GM21390 (cell line): ENCODE results near the gene CBFA2T3.

Experiments
- ATAC-seq: cut with Tn5 transposase; IDR thresholded peaks from one replicate; pipeline ENCODE4 v1.9.1; 2021; ENCODE audit not compliant: unreplicated experiment

The CBFA2T3 gene

GRCh38 chr16:88865310-88865709, 111.7 kb downstream of the CBFA2T3 start:
- ATAC-seq: no peak

GRCh38 chr16:88864521-88864920, 112.5 kb downstream of the CBFA2T3 start:
- no peak for ATAC-seq

- ATAC-seq: no peak
Observed at GRCh38 chr16:88864099-88864498, 112.9 kb downstream of the CBFA2T3 start.

DNA sequence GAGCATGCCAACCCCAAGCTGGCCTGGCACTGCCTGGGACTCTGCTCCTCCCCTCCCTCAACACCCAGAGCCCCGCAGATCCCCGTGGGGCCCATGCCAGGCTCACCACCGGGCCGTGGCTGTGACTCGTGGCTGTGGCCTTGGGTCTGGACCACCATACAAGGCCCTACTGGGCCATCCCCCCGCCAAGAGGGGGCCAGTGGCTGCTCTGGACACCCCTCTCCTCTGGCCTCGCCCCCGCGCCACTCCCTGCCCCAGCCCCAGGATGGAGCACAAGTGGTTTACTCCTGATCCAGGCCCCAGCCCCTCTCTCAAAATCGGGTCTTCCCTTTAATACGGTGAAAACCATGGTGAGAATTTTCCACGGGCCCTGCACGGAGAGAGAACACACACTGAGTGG, 113.6 kb downstream of the CBFA2T3 start:
- no peak for ATAC-seq

DNA sequence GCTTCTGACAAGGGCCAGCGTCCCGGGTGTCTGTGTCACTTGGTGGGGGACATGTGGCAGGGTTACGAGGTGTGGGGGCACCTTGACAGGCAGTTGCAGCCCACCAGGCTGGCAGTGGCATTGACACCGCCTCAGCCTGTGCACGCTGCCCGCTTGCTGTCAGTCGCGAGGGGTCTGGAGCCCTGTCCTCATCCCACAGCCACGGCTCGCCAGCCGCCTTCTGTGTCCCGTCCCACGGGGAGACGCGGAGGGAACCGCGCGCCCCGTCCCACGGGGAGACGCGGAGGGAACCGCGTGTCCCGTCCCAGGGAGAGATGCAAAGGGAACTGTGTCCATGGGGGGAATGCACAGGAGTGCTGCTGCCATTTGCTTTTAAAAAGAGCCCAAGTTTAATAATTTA, 114.0 kb downstream of the CBFA2T3 start:
- ATAC-seq: no peak

- ATAC-seq: no peak
Observed at GRCh38 chr16:88861359-88861758, 115.6 kb downstream of the CBFA2T3 start.

GRCh38 chr16:88859381-88860091, 117.5 kb downstream of the CBFA2T3 start:
- no peak for ATAC-seq

DNA sequence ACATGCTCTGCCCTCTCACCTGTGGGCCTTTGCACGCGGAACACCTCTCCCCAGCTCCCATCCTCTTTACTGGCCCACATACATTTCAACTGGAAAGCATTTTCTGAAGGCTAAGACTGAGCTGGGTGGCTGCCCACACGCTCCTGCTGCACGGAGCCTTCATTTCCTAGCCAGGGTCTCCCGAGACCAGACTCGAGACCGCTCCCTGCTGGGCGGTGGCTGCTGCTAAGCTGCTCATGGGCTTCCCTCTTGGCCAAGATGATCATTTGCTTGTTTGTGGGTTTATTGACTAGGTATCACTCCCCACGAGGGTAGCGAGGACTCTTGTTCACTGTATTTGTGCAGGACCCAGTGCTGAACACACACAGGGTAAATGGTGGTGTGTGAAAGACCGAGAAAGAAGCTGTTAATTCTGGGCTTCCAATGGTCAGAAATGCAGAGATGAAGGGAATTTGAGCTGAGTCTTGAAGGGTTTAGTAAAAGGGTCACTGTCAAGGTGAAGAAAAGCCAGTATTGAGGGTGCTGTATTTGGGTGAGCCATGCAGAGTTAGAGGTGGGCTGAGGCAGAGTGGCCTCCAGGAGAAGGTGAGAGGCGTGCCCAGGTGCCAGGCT, 119.2 kb downstream of the CBFA2T3 start:
- peak; percentile 44 for ATAC-seq

GRCh38 chr16:88856828-88857727, 119.9 kb downstream of the CBFA2T3 start, which contains the start of the genes GALNS and TRAPPC2L:
Gene GALNS, minus strand, starts transcription at chr16:88856947. Its CDS starts 70 bp downstream, at chr16:88856877.
Gene TRAPPC2L, plus strand, starts transcription at chr16:88857127. Its CDS starts 24 bp downstream, at chr16:88857151.
- peak; percentile 59 for ATAC-seq

- no peak for ATAC-seq
Observed at GRCh38 chr16:88856122-88856827, 120.7 kb downstream of the CBFA2T3 start.

- ATAC-seq: no peak
Observed at GRCh38 chr16:88855736-88856121, 121.3 kb downstream of the CBFA2T3 start.

DNA sequence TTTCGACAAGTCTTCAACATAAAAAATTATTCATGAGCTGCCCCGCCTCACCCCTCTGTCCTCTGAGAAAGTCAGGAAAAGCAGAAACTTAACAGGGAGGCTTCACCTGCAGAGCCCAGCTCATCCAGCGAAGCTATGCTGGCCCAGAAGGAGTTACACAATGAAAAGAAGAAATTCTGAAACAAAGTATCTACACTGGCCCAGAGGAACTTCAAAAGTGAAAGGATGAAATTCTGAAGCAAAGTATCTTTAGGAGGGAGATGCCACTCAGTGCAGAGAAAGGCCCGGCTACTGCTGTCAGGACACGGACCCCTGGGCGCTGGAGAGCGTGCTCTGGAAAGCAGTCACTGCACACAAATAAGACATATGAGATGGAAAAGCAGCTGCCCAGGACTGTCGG, 121.8 kb downstream of the CBFA2T3 start:
- no peak for ATAC-seq

GRCh38 chr16:88854306-88855111, 122.5 kb downstream of the CBFA2T3 start:
- no peak for ATAC-seq

- no peak for ATAC-seq
Observed at GRCh38 chr16:88853325-88853941, 123.6 kb downstream of the CBFA2T3 start.

- no peak for ATAC-seq
Observed at GRCh38 chr16:88851616-88852015, 125.4 kb downstream of the CBFA2T3 start.

- ATAC-seq: no peak
Observed at GRCh38 chr16:88850531-88851199, 126.3 kb downstream of the CBFA2T3 start.

DNA sequence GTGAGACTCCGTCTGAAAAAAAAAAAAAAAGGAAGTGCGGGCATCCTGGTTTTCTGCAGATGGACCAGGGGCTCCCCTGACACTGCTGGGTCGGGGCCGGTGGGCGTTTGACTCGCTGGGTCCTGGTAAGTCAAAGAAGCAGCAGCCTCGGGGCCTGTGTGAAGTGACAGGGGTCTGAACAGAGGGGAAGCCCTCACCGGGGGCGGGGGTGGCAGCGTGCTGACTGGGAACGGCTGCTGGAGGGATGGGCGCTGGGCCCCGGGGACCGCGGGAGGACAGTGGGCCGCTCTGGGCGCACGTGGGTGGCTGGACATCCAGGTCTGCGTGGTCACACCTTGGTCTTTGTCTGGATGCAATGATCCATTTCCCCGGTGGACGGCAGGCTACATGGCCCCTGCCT, 128.4 kb downstream of the CBFA2T3 start:
- no peak for ATAC-seq

- ATAC-seq: no peak
Observed at GRCh38 chr16:88847654-88848053, 129.4 kb downstream of the CBFA2T3 start.

DNA sequence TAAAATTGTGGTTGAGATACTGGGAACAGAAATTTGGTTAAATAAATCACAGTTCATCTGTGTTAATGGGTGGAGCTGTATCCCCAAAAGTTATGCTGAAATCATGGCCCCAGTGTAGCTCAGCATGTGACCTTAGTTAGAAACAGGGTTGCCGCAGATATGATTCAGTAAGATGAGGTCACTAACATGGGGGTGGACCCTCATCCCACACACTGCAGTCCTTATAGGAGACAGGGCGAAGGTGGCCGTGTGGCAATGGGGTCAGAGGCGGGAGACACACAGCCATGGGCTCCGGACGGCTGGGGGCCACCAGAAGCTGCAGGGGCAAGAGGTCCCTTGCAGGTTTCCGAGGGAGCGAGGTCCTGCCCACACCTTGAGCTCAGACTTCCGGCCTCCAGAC, 130.9 kb downstream of the CBFA2T3 start:
- ATAC-seq: no peak
